MG63 (cell line): Measurements from ENCODE around the gene TIMM44. TPM values are rescaled to one million over a fixed set of nuclear protein-coding genes. Genes with fewer than 3 reads are reported as not detected.
A peak's percentile ranks its signal among the peaks of the same experiment; 100 is the strongest.
"Not testable (repeated sequence)": the region's sequence is repeated elsewhere in the genome, so short reads cannot be mapped to it uniquely, and the experiment has no call there.

Source experiments
- DNase-seq: peaks from one replicate; pipeline ENCODE4 v3.0.0-alpha.2; 2020
- H3K27me3 ChIP-seq: fragments of 250-450 bp; sonication (Bioruptor Pico); 2 replicates; pipeline ENCODE4 v1.5.1; 2020; ENCODE audit warnings: mild to moderate bottlenecking, moderate library complexity
- H3K36me3 ChIP-seq: fragments of 250-450 bp; sonication (Bioruptor Pico); 2 replicates; pipeline ENCODE4 v1.5.1; 2020; ENCODE audit warnings: mild to moderate bottlenecking, moderate library complexity
- H3K4me3 ChIP-seq: fragments of 250-450 bp; sonication (Bioruptor Pico); 2 replicates; pipeline ENCODE4 v1.5.1; 2020; ENCODE audit warnings: mild to moderate bottlenecking, moderate library complexity
- H3K9me3 ChIP-seq: fragments of 250-450 bp; sonication (Bioruptor Pico); 2 replicates; pipeline ENCODE4 v1.5.1; 2020; ENCODE audit warnings: mild to moderate bottlenecking, moderate library complexity
- total RNA-seq: library from RNA; depleted of rRNA; stranded (reverse); fragments of >200 nt; shearing (Covaris generic); gene quantifications from 2 replicates; pipeline ENCODE4 v1.2.3, GENCODE V29; 2014; ENCODE audit warnings: low replicate concordance

The TIMM44 gene
- total RNA-seq, 1 experiment from 2014 or later = 210 TPM

GRCh38 chr19:7923295-7924191 is 19.9 kb downstream of the TIMM44 start:
- Histone ChIP-seq H3K27me3 (0 out of 2 replicates have a peak, but pooled peaks cover under 1% of the 10 kb centered on the region), H3K36me3 (peaks cover 40% of the 10 kb centered on the region)
- DNase-seq = no peak

GRCh38 chr19:7922836-7923195 is 20.6 kb downstream of the TIMM44 start:
- Histone ChIP-seq H3K4me3 (no peak overlapping the region), H3K9me3 (no peaks in the 10 kb centered on the region), H3K36me3 (peaks cover 33% of the 10 kb centered on the region), H3K27me3 (0 out of 2 replicates have a peak, but pooled peaks cover 3% of the 10 kb centered on the region)
- DNase-seq = no peak

More at GRCh38 chr19:7923295-7924191, 19.9 kb downstream of the TIMM44 start:
- no peak overlapping the region for H3K4me3 ChIP-seq
- no peaks in the 10 kb centered on the region for H3K9me3 ChIP-seq

- no peak overlapping the region for H3K4me3 ChIP-seq
- H3K27me3 ChIP-seq = peaks cover 6% of the 10 kb centered on the region
- peaks cover 27% of the 10 kb centered on the region for H3K36me3 ChIP-seq
- H3K9me3 ChIP-seq = no peaks in the 10 kb centered on the region
- no peak for DNase-seq
Observed at GRCh38 chr19:7921967-7922835, 21.3 kb downstream of the TIMM44 start.

GRCh38 chr19:7921302-7921966 is 22.0 kb downstream of the TIMM44 start:
- H3K36me3 ChIP-seq = peaks cover 19% of the 10 kb centered on the region
- peaks cover 12% of the 10 kb centered on the region for H3K27me3 ChIP-seq
- peak overlapping the region; percentile 58 for H3K4me3 ChIP-seq
- DNase-seq = no peak
- H3K9me3 ChIP-seq = no peaks in the 10 kb centered on the region

GRCh38 chr19:7920519-7921301 is 22.8 kb downstream of the TIMM44 start:
- Histone ChIP-seq H3K4me3 (peak overlapping the region; percentile 86), H3K9me3 (no peaks in the 10 kb centered on the region), H3K27me3 (peaks cover 19% of the 10 kb centered on the region), H3K36me3 (peaks cover 18% of the 10 kb centered on the region)
- DNase-seq = peak; percentile 99

GRCh38 chr19:7919610-7920518 is 23.6 kb downstream of the TIMM44 start, which contains the start of gene SNAPC2:
SNAPC2 (plus strand) TSS chr19:7920338; CDS start chr19:7920367, 29 bp downstream.
- DNase-seq = peak; percentile 99
- Histone ChIP-seq H3K27me3 (peaks cover 27% of the 10 kb centered on the region), H3K4me3 (peak within 1 kb of the TSS; percentile 86)

GRCh38 chr19:7918615-7919421 is 24.6 kb downstream of the TIMM44 start:
- no peak for DNase-seq
- H3K27me3 ChIP-seq = peaks cover 32% of the 10 kb centered on the region
- H3K4me3 ChIP-seq = no peak overlapping the region; the same call in 1 of the 2 replicates
- H3K36me3 ChIP-seq = peaks cover 18% of the 10 kb centered on the region
- no peaks in the 10 kb centered on the region for H3K9me3 ChIP-seq

More at GRCh38 chr19:7919610-7920518, 23.6 kb downstream of the TIMM44 start, which contains the start of gene SNAPC2:
- peaks cover 18% of the 10 kb centered on the region for H3K36me3 ChIP-seq
- H3K9me3 ChIP-seq = no peaks in the 10 kb centered on the region

GRCh38 chr19:7918062-7918614 is 25.3 kb downstream of the TIMM44 start:
- Histone ChIP-seq H3K36me3 (peaks cover 17% of the 10 kb centered on the region), H3K27me3 (peaks cover 32% of the 10 kb centered on the region)
- H3K9me3 ChIP-seq, H3K4me3 ChIP-seq, DNase-seq: not testable (repeated sequence)

GRCh38 chr19:7917267-7918061 is 26.0 kb downstream of the TIMM44 start:
- no peak for DNase-seq
- Histone ChIP-seq H3K27me3 (peaks cover 32% of the 10 kb centered on the region), H3K4me3 (no peak overlapping the region), H3K9me3 (no peaks in the 10 kb centered on the region), H3K36me3 (peaks cover 14% of the 10 kb centered on the region)

- Histone ChIP-seq H3K4me3 (no peak overlapping the region), H3K36me3 (peaks cover 12% of the 10 kb centered on the region), H3K27me3 (peaks cover 32% of the 10 kb centered on the region), H3K9me3 (no peaks in the 10 kb centered on the region)
- no peak for DNase-seq
Observed at GRCh38 chr19:7916955-7917266, 26.6 kb downstream of the TIMM44 start.

GRCh38 chr19:7916103-7916954 is 27.1 kb downstream of the TIMM44 start:
- Histone ChIP-seq H3K27me3 (peaks cover 32% of the 10 kb centered on the region), H3K9me3 (no peaks in the 10 kb centered on the region), H3K36me3 (peaks cover 13% of the 10 kb centered on the region), H3K4me3 (peak overlapping the region; percentile 19; the same call in 1 of the 2 replicates)
- DNase-seq = peak; percentile 47

GRCh38 chr19:7915250-7916102 is 28.0 kb downstream of the TIMM44 start:
- peaks cover 32% of the 10 kb centered on the region for H3K27me3 ChIP-seq
- peaks cover 22% of the 10 kb centered on the region for H3K36me3 ChIP-seq
- no peaks in the 10 kb centered on the region for H3K9me3 ChIP-seq
- H3K4me3 ChIP-seq = no peak overlapping the region
- DNase-seq = no peak
